HCT116 (cell line): ENCODE results near the gene MSI2.

Source experiments
- CBX3 ChIP-seq: IDR thresholded peaks from 2 replicates; pipeline ENCODE4 v1.6.1; 2012; ENCODE audit warnings: low read depth
- ELF1 ChIP-seq: IDR thresholded peaks from 2 replicates; pipeline ENCODE4 v1.6.1; 2012; ENCODE audit warnings: low read depth, borderline replicate concordance
- EZH2 ChIP-seq: fragments of 200-600 bp; sonication (generic); IDR thresholded peaks from 2 replicates; pipeline ENCODE4 v1.6.1; 2017; ENCODE audit warnings: antibody characterized with exemption, mixed run types
- EZH2phosphoT487 ChIP-seq: fragments of 200-600 bp; IDR thresholded peaks from 2 replicates; pipeline ENCODE4 v1.6.1; 2018; ENCODE audit warnings: antibody characterized with exemption, borderline replicate concordance
- JUND ChIP-seq: IDR thresholded peaks from 2 replicates; pipeline ENCODE4 v1.6.1; 2012
- POLR2A ChIP-seq: IDR thresholded peaks from 2 replicates; pipeline ENCODE4 v1.7.0; 2011; ENCODE audit warnings: borderline replicate concordance; ENCODE audit not compliant: insufficient read depth, insufficient read length; ENCODE audit errors: extremely low read depth
- YY1 ChIP-seq: IDR thresholded peaks from 2 replicates; pipeline ENCODE4 v1.6.1; 2011; ENCODE audit warnings: low read length, low read depth, moderate library complexity, mild to moderate bottlenecking; ENCODE audit not compliant: insufficient replicate concordance; ENCODE audit errors: extremely low read depth
- TF ChIP-seq, protein P1 (sequence below), 3 experiments: fragments of 200-600 bp in 1 of 3; sonication (generic) in 1 of 3; IDR thresholded peaks in 2 of 3; conservative IDR thresholded peaks in 1 of 3; 2 replicates each; pipeline ENCODE4 v1.5.1; 2012 to 2017; ENCODE audit warnings: low read depth in 2 of 3, low read length in 2 of 3, antibody characterized with exemption in 1 of 3, borderline replicate concordance in 1 of 3, control low read depth in 1 of 3, mild to moderate bottlenecking in 1 of 3, mixed read lengths in 1 of 3, mixed run types in 1 of 3, moderate library complexity in 1 of 3; ENCODE audit not compliant: insufficient read depth in 1 of 3

GRCh38 chr17:57614742-57615141 lies 358.4 kb downstream of the MSI2 start:
- TF ChIP-seq, protein P1, sequence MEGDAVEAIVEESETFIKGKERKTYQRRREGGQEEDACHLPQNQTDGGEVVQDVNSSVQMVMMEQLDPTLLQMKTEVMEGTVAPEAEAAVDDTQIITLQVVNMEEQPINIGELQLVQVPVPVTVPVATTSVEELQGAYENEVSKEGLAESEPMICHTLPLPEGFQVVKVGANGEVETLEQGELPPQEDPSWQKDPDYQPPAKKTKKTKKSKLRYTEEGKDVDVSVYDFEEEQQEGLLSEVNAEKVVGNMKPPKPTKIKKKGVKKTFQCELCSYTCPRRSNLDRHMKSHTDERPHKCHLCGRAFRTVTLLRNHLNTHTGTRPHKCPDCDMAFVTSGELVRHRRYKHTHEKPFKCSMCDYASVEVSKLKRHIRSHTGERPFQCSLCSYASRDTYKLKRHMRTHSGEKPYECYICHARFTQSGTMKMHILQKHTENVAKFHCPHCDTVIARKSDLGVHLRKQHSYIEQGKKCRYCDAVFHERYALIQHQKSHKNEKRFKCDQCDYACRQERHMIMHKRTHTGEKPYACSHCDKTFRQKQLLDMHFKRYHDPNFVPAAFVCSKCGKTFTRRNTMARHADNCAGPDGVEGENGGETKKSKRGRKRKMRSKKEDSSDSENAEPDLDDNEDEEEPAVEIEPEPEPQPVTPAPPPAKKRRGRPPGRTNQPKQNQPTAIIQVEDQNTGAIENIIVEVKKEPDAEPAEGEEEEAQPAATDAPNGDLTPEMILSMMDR (IDR thresholded peaks at IDR 0.05 in 2 of 3, conservative IDR thresholded peaks at IDR 0.05 in 1 of 3; ENCODE audit: borderline replicate concordance in 1 of 3, insufficient read depth in 1 of 3, low read depth in 2 of 3, low read length in 2 of 3): no peak
- TF ChIP-seq EZH2: no peak
- TF ChIP-seq ELF1: no peak
- no peak for TF ChIP-seq EZH2phosphoT487
- no peak for TF ChIP-seq POLR2A
- TF ChIP-seq YY1: no peak
- TF ChIP-seq JUND: no peak
- TF ChIP-seq CBX3: no peak
